T-helper 9 cell (primary cell): ENCODE results near the gene PLEKHF1.

Source experiments
- DNase-seq: peaks from one replicate; pipeline ENCODE4 v3.0.0-alpha.2; 2020

PLEKHF1 gene

GRCh38 chr19:29635963-29636362 lies 29.3 kb upstream of the PLEKHF1 start:
- no peak for DNase-seq

GRCh38 chr19:29636553-29637360 lies 28.5 kb upstream of the PLEKHF1 start:
- no peak for DNase-seq

GRCh38 chr19:29639086-29639485 lies 26.2 kb upstream of the PLEKHF1 start:
- no peak for DNase-seq

- no peak for DNase-seq
Measured at GRCh38 chr19:29640231-29640630, 25.0 kb upstream of the PLEKHF1 start.

- DNase-seq = no peak
Measured at GRCh38 chr19:29641597-29641996, 23.7 kb upstream of the PLEKHF1 start.

- no peak for DNase-seq
Measured at GRCh38 chr19:29643361-29643935, 21.8 kb upstream of the PLEKHF1 start.

GRCh38 chr19:29644210-29644609 lies 21.1 kb upstream of the PLEKHF1 start:
- DNase-seq = no peak

- DNase-seq = no peak
Measured at GRCh38 chr19:29645491-29645867, 19.8 kb upstream of the PLEKHF1 start.

- DNase-seq = no peak
Measured at GRCh38 chr19:29645911-29646310, 19.4 kb upstream of the PLEKHF1 start.

GRCh38 chr19:29650772-29651387 lies 14.4 kb upstream of the PLEKHF1 start:
- no peak for DNase-seq

- no peak for DNase-seq
Measured at GRCh38 chr19:29651622-29652394, 13.5 kb upstream of the PLEKHF1 start.

- no peak for DNase-seq
Measured at GRCh38 chr19:29653398-29653797, 11.9 kb upstream of the PLEKHF1 start.

- DNase-seq = no peak
Measured at GRCh38 chr19:29655648-29656335, 9.5 kb upstream of the PLEKHF1 start.

- no peak for DNase-seq
Measured at GRCh38 chr19:29658221-29658991, 6.9 kb upstream of the PLEKHF1 start.

- no peak for DNase-seq
Measured at GRCh38 chr19:29660835-29661234, 4.4 kb upstream of the PLEKHF1 start.

- no peak for DNase-seq
Measured at GRCh38 chr19:29662278-29662603, 3.0 kb upstream of the PLEKHF1 start.

- DNase-seq = no peak
Measured at GRCh38 chr19:29662604-29663404, 2.5 kb upstream of the PLEKHF1 start.

GRCh38 chr19:29663861-29664752 lies 1.2 kb upstream of the PLEKHF1 start:
- DNase-seq = no peak

GRCh38 chr19:29664753-29665214 lies 477 bp upstream of the PLEKHF1 start:
- no peak for DNase-seq
